ENCODE measurements around the gene HSBP1L1.

DNA sequence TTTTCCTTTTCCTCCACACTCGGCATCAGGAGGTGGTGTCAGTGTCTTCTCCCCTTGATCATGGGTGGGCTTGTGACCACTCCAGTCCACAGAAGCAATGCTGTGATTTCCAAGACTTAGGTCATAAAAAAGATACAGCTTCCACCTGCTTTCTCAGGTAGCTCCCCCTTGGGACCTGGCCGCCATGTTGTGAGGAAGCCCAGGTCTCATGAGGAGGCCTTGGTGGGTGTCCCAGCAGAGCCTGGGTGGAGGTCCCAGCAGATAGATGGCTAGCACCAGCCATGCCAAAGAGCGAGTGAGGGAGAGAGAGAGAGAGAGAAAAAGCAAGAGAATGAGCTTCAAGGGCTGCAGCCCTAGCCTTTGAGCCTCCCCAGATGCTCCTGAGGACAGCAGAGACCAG, 28.9 kb upstream of the HSBP1L1 start:
- TF ChIP-seq, protein P1, sequence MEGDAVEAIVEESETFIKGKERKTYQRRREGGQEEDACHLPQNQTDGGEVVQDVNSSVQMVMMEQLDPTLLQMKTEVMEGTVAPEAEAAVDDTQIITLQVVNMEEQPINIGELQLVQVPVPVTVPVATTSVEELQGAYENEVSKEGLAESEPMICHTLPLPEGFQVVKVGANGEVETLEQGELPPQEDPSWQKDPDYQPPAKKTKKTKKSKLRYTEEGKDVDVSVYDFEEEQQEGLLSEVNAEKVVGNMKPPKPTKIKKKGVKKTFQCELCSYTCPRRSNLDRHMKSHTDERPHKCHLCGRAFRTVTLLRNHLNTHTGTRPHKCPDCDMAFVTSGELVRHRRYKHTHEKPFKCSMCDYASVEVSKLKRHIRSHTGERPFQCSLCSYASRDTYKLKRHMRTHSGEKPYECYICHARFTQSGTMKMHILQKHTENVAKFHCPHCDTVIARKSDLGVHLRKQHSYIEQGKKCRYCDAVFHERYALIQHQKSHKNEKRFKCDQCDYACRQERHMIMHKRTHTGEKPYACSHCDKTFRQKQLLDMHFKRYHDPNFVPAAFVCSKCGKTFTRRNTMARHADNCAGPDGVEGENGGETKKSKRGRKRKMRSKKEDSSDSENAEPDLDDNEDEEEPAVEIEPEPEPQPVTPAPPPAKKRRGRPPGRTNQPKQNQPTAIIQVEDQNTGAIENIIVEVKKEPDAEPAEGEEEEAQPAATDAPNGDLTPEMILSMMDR (IDR thresholded peaks at IDR 0.05; ENCODE audit: insufficient read depth, low read length, poor library complexity, severe bottlenecking): no peak
- TF ChIP-seq EZH2phosphoT487 (conservative IDR thresholded peaks at IDR 0.05; ENCODE audit: low read length): no peak

Data from SU-DHL-6 (cell line).